Right atrium auricular region (tissue), 2 donors: ENCODE measurements around the gene SEC61A2. TPM values are rescaled to one million over a fixed set of nuclear protein-coding genes. Genes with fewer than 3 reads are reported as not detected.

ENCODE experiments used
- DNase-seq: peaks from one replicate; pipeline ENCODE4 v3.0.0-alpha.2; 2019; ENCODE audit warnings: low spot score
- H3K27ac ChIP-seq, 2 donors: fragments of 200-600 bp; sonication (generic); 1 replicate in 1 of 2; 2 replicates in 1 of 2; pipeline ENCODE4 v1.5.1; 2016 to 2019
- H3K27me3 ChIP-seq, 2 donors: fragments of 200-600 bp; sonication (generic); one replicate each; pipeline versions ENCODE4 v1.5.1 to v1.6.0; 2017 to 2019
- H3K36me3 ChIP-seq: fragments of 200-600 bp; sonication (generic); one replicate; pipeline ENCODE4 v1.5.1; 2016
- H3K4me1 ChIP-seq, 2 donors: fragments of 200-600 bp; sonication (generic); one replicate each; pipeline versions ENCODE4 v1.5.1 to v1.6.0; 2017 to 2019
- H3K4me3 ChIP-seq, 2 donors: fragments of 200-600 bp; sonication (generic); 1 replicate in 1 of 2; 2 replicates in 1 of 2; pipeline ENCODE4 v1.5.1; 2017 to 2019; ENCODE audit warnings: mild to moderate bottlenecking in 1 of 2, moderate library complexity in 1 of 2
- H3K9me3 ChIP-seq, 2 donors: fragments of 200-600 bp; sonication (generic); one replicate each; pipeline ENCODE4 v1.5.1; 2019
- CTCF ChIP-seq, 2 donors: fragments of 200-600 bp; sonication (generic); IDR thresholded peaks; one replicate each; pipeline ENCODE4 v1.5.1; 2019; ENCODE audit warnings: antibody characterized with exemption in 2 of 2
- total RNA-seq, 2 donors: library from RNA; depleted of rRNA; stranded (reverse); fragments of >200 nt; gene quantifications; one replicate each; pipeline ENCODE4 v1.1.0, GENCODE V29; 2016

Gene SEC61A2
- total RNA-seq, 2 donors from 2014 or later, result 12.2 to 12.4 TPM

GRCh38 chr10:12195603-12196506 lies 66.4 kb downstream of the SEC61A2 start, which contains the start of the genes CDC123 and NUDT5:
Gene CDC123 (plus strand): TSS chr10:12196188. CDS start chr10:12196246, 58 bp downstream.
Gene NUDT5 (minus strand): TSS chr10:12195891. CDS start chr10:12186291, 9,600 bp downstream.
- peaks cover 0 to 39% of the 10 kb centered on the region in 2 donors for H3K4me1 ChIP-seq
- H3K27ac ChIP-seq, result peak within 1 kb of the TSS; percentile 90 to 92
- peaks cover 11% of the 10 kb centered on the region for H3K36me3 ChIP-seq
- H3K27me3 ChIP-seq, result no peaks in the 10 kb centered on the region
- H3K4me3 ChIP-seq, result peak within 1 kb of the TSS; percentile 71 to 75
- DNase-seq, result peak; percentile 87
- TF ChIP-seq CTCF (IDR thresholded peaks at IDR 0.05), result no peak
- H3K9me3 ChIP-seq, result no peaks in the 10 kb centered on the region

GRCh38 chr10:12196531-12197211 lies 67.2 kb downstream of the SEC61A2 start:
- DNase-seq, result no peak
- Histone ChIP-seq H3K4me1 (peaks cover 0 to 39% of the 10 kb centered on the region in 2 donors), H3K4me3 (peak overlapping the region; percentile 71 to 75), H3K27me3 (no peaks in the 10 kb centered on the region), H3K9me3 (no peaks in the 10 kb centered on the region), H3K27ac (peak overlapping the region; percentile 90 to 92), H3K36me3 (peaks cover 17% of the 10 kb centered on the region)
- no peak for TF ChIP-seq CTCF (IDR thresholded peaks at IDR 0.05)

- peaks cover 0 to 38% of the 10 kb centered on the region in 2 donors for H3K4me1 ChIP-seq
- H3K27me3 ChIP-seq, result no peaks in the 10 kb centered on the region
- no peak for DNase-seq
- H3K27ac ChIP-seq, result no peak overlapping the region
- peaks cover 25% of the 10 kb centered on the region for H3K36me3 ChIP-seq
- no peaks in the 10 kb centered on the region for H3K9me3 ChIP-seq
- no peak overlapping the region for H3K4me3 ChIP-seq
- no peak for TF ChIP-seq CTCF (IDR thresholded peaks at IDR 0.05)
Measured at GRCh38 chr10:12198156-12198555, 68.7 kb downstream of the SEC61A2 start.

GRCh38 chr10:12200850-12201249 lies 71.4 kb downstream of the SEC61A2 start:
- Histone ChIP-seq H3K27ac (no peak overlapping the region), H3K4me1 (peaks cover 0 to 20% of the 10 kb centered on the region in 2 donors), H3K4me3 (no peak overlapping the region), H3K27me3 (no peaks in the 10 kb centered on the region), H3K36me3 (peaks cover 25% of the 10 kb centered on the region), H3K9me3 (no peaks in the 10 kb centered on the region)
- no peak for TF ChIP-seq CTCF (IDR thresholded peaks at IDR 0.05)
- no peak for DNase-seq

- peaks cover 25% of the 10 kb centered on the region for H3K36me3 ChIP-seq
Measured at GRCh38 chr10:12201543-12201942, 72.1 kb downstream of the SEC61A2 start.

More at GRCh38 chr10:12201543-12201942, 72.1 kb downstream of the SEC61A2 start:
- H3K27me3 ChIP-seq, result no peaks in the 10 kb centered on the region
- no peak for DNase-seq
- TF ChIP-seq CTCF (IDR thresholded peaks at IDR 0.05), result no peak
- H3K9me3 ChIP-seq, result no peaks in the 10 kb centered on the region
- no peak overlapping the region for H3K27ac ChIP-seq
- H3K4me3 ChIP-seq, result no peak overlapping the region
- H3K4me1 ChIP-seq, result peaks cover 0 to 17% of the 10 kb centered on the region in 2 donors
